ENCODE measurements around the gene TMEM138.

DNA sequence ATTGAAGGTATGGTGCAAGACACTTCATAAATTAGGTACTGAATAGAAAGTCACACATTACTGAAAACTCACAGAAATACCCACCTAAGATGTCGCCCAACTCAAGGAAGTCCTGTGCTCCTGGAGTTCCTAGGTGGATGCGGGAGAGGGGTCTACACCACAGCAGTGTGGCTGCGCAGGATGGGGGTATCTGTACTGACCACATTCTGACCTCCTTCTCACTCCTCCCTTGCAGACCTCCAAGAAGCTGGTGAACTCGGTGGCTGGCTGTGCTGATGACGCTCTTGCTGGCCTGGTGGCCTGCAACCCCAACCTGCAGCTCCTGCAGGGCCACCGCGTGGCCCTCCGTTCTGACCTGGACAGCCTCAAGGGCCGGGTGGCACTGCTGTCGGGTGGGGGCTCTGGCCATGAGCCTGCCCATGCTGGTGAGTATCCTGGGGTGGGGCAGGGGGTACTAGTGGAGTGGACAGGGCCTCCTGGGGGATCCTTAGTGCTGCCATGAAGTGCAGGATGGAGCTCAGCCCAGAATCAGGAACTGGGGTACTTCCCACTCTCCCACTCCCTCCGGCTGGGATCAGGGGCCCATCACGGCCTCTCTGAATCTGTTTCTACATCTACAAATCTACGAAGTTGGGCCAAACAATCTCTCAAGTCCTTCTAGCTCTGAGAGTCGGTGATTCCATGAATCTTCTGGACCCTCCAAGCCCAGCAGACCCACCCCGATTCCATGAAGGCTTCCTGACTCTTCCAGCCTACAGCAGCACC lies 24.3 kb upstream of the TMEM138 start:
- TF ChIP-seq SPI1 (IDR thresholded peaks at IDR 0.05; ENCODE audit: borderline replicate concordance, low read depth) (no peak), POLR2AphosphoS5 (IDR thresholded peaks at IDR 0.05; ENCODE audit: low read depth) (no peak), GABPA (IDR thresholded peaks at IDR 0.05; ENCODE audit: low read depth) (no peak)
- TF ChIP-seq, protein P1, sequence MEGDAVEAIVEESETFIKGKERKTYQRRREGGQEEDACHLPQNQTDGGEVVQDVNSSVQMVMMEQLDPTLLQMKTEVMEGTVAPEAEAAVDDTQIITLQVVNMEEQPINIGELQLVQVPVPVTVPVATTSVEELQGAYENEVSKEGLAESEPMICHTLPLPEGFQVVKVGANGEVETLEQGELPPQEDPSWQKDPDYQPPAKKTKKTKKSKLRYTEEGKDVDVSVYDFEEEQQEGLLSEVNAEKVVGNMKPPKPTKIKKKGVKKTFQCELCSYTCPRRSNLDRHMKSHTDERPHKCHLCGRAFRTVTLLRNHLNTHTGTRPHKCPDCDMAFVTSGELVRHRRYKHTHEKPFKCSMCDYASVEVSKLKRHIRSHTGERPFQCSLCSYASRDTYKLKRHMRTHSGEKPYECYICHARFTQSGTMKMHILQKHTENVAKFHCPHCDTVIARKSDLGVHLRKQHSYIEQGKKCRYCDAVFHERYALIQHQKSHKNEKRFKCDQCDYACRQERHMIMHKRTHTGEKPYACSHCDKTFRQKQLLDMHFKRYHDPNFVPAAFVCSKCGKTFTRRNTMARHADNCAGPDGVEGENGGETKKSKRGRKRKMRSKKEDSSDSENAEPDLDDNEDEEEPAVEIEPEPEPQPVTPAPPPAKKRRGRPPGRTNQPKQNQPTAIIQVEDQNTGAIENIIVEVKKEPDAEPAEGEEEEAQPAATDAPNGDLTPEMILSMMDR (IDR thresholded peaks at IDR 0.05; ENCODE audit: insufficient read depth, low read length): no peak
- TF ChIP-seq, protein P2, sequence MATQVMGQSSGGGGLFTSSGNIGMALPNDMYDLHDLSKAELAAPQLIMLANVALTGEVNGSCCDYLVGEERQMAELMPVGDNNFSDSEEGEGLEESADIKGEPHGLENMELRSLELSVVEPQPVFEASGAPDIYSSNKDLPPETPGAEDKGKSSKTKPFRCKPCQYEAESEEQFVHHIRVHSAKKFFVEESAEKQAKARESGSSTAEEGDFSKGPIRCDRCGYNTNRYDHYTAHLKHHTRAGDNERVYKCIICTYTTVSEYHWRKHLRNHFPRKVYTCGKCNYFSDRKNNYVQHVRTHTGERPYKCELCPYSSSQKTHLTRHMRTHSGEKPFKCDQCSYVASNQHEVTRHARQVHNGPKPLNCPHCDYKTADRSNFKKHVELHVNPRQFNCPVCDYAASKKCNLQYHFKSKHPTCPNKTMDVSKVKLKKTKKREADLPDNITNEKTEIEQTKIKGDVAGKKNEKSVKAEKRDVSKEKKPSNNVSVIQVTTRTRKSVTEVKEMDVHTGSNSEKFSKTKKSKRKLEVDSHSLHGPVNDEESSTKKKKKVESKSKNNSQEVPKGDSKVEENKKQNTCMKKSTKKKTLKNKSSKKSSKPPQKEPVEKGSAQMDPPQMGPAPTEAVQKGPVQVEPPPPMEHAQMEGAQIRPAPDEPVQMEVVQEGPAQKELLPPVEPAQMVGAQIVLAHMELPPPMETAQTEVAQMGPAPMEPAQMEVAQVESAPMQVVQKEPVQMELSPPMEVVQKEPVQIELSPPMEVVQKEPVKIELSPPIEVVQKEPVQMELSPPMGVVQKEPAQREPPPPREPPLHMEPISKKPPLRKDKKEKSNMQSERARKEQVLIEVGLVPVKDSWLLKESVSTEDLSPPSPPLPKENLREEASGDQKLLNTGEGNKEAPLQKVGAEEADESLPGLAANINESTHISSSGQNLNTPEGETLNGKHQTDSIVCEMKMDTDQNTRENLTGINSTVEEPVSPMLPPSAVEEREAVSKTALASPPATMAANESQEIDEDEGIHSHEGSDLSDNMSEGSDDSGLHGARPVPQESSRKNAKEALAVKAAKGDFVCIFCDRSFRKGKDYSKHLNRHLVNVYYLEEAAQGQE (IDR thresholded peaks at IDR 0.05; ENCODE audit: insufficient replicate concordance, low read depth): no peak
